Measurements from ENCODE around the gene COQ8B.

DNA sequence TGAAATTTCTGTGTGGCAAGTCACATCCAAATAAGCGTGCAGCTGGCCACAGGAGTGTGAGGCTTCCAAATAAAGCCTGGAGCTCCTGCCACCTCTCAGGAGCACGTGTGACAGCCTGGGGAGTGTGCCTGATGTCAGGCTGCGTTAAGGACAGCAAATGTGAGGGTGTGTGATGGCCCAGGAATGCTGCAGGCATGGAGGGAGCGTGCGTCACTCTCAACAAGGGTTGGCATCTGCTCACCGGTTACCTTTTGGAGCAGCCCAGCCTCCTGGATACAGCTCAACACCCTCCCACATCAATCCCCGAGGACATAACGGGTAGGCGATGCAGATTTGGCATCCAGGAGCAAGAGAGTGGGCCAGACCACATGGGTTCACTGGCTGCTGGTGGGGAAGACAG lies 45.3 kb downstream of the COQ8B start:
- TF ChIP-seq, protein P1, sequence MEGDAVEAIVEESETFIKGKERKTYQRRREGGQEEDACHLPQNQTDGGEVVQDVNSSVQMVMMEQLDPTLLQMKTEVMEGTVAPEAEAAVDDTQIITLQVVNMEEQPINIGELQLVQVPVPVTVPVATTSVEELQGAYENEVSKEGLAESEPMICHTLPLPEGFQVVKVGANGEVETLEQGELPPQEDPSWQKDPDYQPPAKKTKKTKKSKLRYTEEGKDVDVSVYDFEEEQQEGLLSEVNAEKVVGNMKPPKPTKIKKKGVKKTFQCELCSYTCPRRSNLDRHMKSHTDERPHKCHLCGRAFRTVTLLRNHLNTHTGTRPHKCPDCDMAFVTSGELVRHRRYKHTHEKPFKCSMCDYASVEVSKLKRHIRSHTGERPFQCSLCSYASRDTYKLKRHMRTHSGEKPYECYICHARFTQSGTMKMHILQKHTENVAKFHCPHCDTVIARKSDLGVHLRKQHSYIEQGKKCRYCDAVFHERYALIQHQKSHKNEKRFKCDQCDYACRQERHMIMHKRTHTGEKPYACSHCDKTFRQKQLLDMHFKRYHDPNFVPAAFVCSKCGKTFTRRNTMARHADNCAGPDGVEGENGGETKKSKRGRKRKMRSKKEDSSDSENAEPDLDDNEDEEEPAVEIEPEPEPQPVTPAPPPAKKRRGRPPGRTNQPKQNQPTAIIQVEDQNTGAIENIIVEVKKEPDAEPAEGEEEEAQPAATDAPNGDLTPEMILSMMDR (IDR thresholded peaks at IDR 0.05): no peak
- TF ChIP-seq POLR2A (IDR thresholded peaks at IDR 0.05) (no peak), EP300 (IDR thresholded peaks at IDR 0.05) (no peak)

Measured in sigmoid colon (tissue), 4 donors.